Esophagus muscularis mucosa (tissue), 4 donors: ENCODE results near the gene PPP4C. TPM values are rescaled to one million over a fixed set of nuclear protein-coding genes. Genes with fewer than 3 reads are reported as not detected.
"Not testable (repeated sequence)": the region's sequence is repeated elsewhere in the genome, so short reads cannot be mapped to it uniquely, and the experiment has no call there.

Experiments used
- DNase-seq: peaks from one replicate; pipeline ENCODE4 v3.0.0-alpha.2; 2017; ENCODE audit errors: extremely low spot score
- H3K27ac ChIP-seq, 4 donors: fragments of 200-600 bp; sonication (generic); replicated peaks in 1 of 4; 1 replicate in 3 of 4; 2 replicates in 1 of 4; pipeline ENCODE4 v1.5.1; 2016 to 2019; ENCODE audit warnings: mild to moderate bottlenecking in 1 of 4
- H3K27me3 ChIP-seq, 4 donors: fragments of 200-600 bp; sonication (generic); one replicate each; pipeline versions ENCODE4 v1.5.1 to v1.6.0; 2016 to 2019
- H3K36me3 ChIP-seq, 4 donors: fragments of 200-600 bp; sonication (generic); one replicate each; pipeline ENCODE4 v1.5.1; 2016 to 2019
- H3K4me1 ChIP-seq, 4 donors: fragments of 200-600 bp; sonication (generic); one replicate each; pipeline ENCODE4 v1.5.1; 2016 to 2019
- H3K4me3 ChIP-seq, 4 donors: fragments of 200-600 bp; sonication (generic); 1 replicate in 2 of 4; 2 replicates in 2 of 4; pipeline ENCODE4 v1.5.1; 2016 to 2019; ENCODE audit warnings: mild to moderate bottlenecking in 4 of 4, moderate library complexity in 1 of 4
- H3K9me3 ChIP-seq, 4 donors: fragments of 200-600 bp; sonication (generic); 1 replicate in 3 of 4; 2 replicates in 1 of 4; pipeline ENCODE4 v1.5.1; 2016 to 2019
- EP300 ChIP-seq: sonication (generic); formaldehyde crosslinking; IDR thresholded peaks from one replicate; pipeline ENCODE4 v1.6.1; 2017; ENCODE audit warnings: antibody characterized with exemption
- POLR2A ChIP-seq: fragments of 450-650 bp; IDR thresholded peaks from one replicate; pipeline ENCODE4 v1.6.1; 2017; ENCODE audit warnings: antibody characterized with exemption, moderate library complexity, mild to moderate bottlenecking, low read depth
- POLR2AphosphoS5 ChIP-seq, 2 donors: sonication (generic); formaldehyde crosslinking; IDR thresholded peaks; one replicate each; pipeline ENCODE4 v1.6.1; 2017; ENCODE audit warnings: antibody characterized with exemption in 2 of 2
- WGBS: methylation state at CpG from one replicate; pipeline ENCODE4 v1.1.5; 2018; 5-methylcytosine and 5-hydroxymethylcytosine counted together
- intact Hi-C: fragments of 100-400 bp; cut with DNase I; formaldehyde crosslinking; loops from one replicate; pipeline ENCODE4 v1.15.1; 2023
- total RNA-seq, 4 donors: library from RNA; depleted of rRNA; stranded (reverse); fragments of >200 nt; gene quantifications; one replicate each; pipeline versions ENCODE4 v1.1.0 to v1.2.1, GENCODE V29; 2016
- TF ChIP-seq, protein P1 (sequence below), 3 experiments: fragments of 200-600 bp in 2 of 3; fragments of 450-650 bp in 1 of 3; sonication (generic) in 2 of 3; IDR thresholded peaks; one replicate each; pipeline ENCODE4 v1.5.1; 2017 to 2019; ENCODE audit warnings: antibody characterized with exemption in 3 of 3, mild to moderate bottlenecking in 2 of 3, moderate library complexity in 1 of 3

The PPP4C gene
- total RNA-seq, 4 donors from 2014 or later, result 43.6 to 61.3 (median 51.5) TPM

DNA sequence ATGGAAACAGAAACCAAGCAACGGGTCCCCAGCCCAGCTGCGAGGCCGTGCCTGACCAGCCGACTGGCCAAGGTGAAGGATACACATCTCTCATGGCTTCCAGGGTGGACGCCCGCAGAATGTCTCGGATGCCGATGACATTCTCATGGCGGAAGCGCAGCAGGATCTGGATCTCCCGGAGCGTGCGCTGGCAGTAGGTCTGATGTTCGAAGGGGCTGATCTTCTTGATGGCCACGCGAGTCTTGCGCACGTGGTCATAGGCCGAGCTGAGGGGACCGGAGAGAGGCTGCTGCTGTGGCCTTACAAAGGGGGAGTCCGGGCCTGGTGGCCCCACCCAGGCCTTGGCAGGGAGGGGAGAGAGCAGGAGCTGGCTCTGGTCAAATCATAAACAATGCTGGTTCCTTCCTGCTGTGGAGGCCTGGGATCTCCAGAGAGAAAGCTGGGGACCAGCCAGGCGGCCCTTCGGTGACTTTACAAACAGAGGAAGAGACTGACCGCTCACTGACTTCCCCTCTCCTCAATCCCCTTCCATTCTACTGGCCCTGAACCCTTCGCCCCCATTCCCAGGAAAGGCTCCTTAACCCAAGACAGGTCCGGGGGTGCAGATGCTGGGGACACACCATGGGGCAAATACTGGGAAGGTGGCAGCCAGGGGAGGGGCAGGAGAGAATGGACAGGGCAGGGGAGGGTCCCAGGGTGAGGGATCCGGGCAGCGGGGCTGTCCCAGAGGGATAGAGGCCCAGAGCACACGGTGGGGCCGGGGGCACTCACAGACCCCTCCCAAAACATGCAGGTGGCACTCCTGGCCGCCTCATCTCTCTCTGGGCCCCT is 46.2 kb downstream of the PPP4C start:
- Histone ChIP-seq H3K27me3 (no peaks in the 10 kb centered on the region), H3K4me1 (peaks cover 25 to 44% (median 38%) of the 10 kb centered on the region in 4 donors), H3K36me3 (peaks cover 15 to 41% (median 35%) of the 10 kb centered on the region in 4 donors), H3K4me3 (peak overlapping the region; percentile 67 to 96 (median 90)), H3K27ac (peak overlapping the region; percentile 91 to 93 (median 92)), H3K9me3 (no peaks in the 10 kb centered on the region)
- intact Hi-C loops, result no loop called here
- WGBS, result 31% methylated on average over 30 of the region's 31 CpGs
- TF ChIP-seq, protein P1, sequence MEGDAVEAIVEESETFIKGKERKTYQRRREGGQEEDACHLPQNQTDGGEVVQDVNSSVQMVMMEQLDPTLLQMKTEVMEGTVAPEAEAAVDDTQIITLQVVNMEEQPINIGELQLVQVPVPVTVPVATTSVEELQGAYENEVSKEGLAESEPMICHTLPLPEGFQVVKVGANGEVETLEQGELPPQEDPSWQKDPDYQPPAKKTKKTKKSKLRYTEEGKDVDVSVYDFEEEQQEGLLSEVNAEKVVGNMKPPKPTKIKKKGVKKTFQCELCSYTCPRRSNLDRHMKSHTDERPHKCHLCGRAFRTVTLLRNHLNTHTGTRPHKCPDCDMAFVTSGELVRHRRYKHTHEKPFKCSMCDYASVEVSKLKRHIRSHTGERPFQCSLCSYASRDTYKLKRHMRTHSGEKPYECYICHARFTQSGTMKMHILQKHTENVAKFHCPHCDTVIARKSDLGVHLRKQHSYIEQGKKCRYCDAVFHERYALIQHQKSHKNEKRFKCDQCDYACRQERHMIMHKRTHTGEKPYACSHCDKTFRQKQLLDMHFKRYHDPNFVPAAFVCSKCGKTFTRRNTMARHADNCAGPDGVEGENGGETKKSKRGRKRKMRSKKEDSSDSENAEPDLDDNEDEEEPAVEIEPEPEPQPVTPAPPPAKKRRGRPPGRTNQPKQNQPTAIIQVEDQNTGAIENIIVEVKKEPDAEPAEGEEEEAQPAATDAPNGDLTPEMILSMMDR (IDR thresholded peaks at IDR 0.05), result no peak
- TF ChIP-seq EP300 (no peak), POLR2A (no peak), POLR2AphosphoS5 (IDR thresholded peaks at IDR 0.05) (peak; percentile 48 to 63)
- DNase-seq, result peak; percentile 92

DNA sequence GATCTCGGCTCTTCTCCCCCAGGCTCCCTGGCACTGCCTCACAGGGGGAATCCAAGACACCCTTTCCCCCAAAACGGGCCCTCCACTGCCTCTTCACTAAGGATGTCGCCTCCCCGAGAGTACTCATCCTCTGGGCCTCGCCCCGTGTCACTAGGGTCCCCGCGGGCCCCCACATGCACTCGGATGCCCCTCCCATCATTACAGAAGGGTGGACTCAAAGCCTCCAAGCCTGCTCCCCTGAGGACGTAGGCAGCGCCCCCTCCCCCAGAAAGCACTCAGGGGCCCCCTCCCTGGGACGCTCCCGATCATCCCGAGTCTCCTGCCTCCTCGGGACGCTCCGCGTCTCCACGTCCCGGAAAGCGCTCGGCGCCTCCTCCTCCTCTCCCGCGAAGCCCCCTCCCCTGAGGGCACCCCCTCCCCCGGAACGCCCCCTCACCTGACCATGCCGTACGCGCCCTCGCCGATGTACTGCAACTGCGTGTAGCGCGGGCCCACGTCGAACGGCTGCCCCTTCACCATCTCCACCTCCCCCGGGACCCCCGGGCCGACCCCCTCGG is 46.9 kb downstream of the PPP4C start:
- no peak for TF ChIP-seq EP300
- TF ChIP-seq POLR2A, result no peak
- TF ChIP-seq, protein P1 (IDR thresholded peaks at IDR 0.05), result no peak
- no peak for TF ChIP-seq POLR2AphosphoS5 (IDR thresholded peaks at IDR 0.05)
- intact Hi-C loops, result no loop called here
- H3K36me3 ChIP-seq, result peaks cover 12 to 34% (median 28%) of the 10 kb centered on the region in 4 donors
- DNase-seq, result no peak
- H3K4me3 ChIP-seq, result peak overlapping the region; percentile 67 to 96 (median 90)
- no peaks in the 10 kb centered on the region for H3K27me3 ChIP-seq
- WGBS, result under 1% methylated on average over 22 of the region's 42 CpGs
- H3K4me1 ChIP-seq, result peaks cover 25 to 44% (median 38%) of the 10 kb centered on the region in 4 donors
- no peaks in the 10 kb centered on the region for H3K9me3 ChIP-seq
- peak overlapping the region; percentile 91 to 93 (median 92) for H3K27ac ChIP-seq

DNA sequence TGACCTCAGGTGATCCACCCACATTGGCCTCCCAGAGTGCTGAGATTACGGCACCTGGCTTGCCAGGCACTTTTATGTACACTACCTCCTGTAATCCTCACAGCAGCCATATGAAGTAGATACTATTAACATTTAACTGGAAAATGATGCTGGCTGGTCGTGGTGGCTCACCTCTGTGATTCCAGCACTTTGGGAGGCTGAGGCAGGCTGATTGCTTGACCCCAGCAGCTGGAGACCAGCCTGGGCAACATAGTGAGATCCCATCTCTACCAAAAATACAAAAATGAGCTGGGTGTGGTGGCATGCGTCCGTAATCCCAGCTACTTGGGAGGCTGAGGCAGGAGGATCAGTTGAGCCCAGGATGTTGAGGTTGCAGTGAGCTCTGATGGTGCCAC is 49.2 kb downstream of the PPP4C start:
- Histone ChIP-seq H3K27ac (peak overlapping the region; percentile 91 to 93 (median 92)), H3K27me3 (no peaks in the 10 kb centered on the region), H3K4me1 (peaks cover 25 to 41% (median 38%) of the 10 kb centered on the region in 4 donors), H3K36me3 (peaks cover 0 to 11% (median 5%) of the 10 kb centered on the region in 4 donors), H3K9me3 (no peaks in the 10 kb centered on the region), H3K4me3 (no peak overlapping the region)
- intact Hi-C loops, result no loop called here
- WGBS, result 96% methylated on average over 4 of the region's 4 CpGs
- DNase-seq, result no peak
- TF ChIP-seq POLR2AphosphoS5 (IDR thresholded peaks at IDR 0.05) (no peak), EP300 (no peak), POLR2A (no peak)
- TF ChIP-seq, protein P1 (IDR thresholded peaks at IDR 0.05), result no peak

DNA sequence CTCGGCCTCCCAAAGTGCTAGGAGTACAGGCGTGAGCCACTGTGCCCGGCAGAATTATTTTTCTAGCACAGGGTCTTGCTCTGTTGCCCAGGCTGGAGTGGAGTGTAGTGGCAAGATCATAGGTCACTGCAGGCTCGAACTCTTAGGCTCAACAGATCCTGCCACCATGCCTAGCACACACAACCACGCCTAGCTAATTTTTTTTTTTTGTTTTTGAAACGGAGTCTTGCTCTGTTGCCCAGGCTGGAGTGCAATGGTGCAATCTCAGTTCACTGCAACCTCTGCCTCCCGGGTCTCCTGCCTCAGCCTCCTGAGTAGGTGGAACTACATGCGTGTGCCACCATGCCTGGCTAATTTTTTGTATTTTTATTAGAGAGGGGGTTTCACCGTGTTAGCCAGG is 49.9 kb downstream of the PPP4C start:
- H3K9me3 ChIP-seq, DNase-seq, H3K36me3 ChIP-seq, H3K27me3 ChIP-seq, H3K4me3 ChIP-seq, H3K27ac ChIP-seq, intact Hi-C loops: not testable (repeated sequence)
- H3K4me1 ChIP-seq, result peaks cover 24 to 35% (median 34%) of the 10 kb centered on the region in 4 donors
- WGBS, result 92% methylated on average over 9 of the region's 9 CpGs

DNA sequence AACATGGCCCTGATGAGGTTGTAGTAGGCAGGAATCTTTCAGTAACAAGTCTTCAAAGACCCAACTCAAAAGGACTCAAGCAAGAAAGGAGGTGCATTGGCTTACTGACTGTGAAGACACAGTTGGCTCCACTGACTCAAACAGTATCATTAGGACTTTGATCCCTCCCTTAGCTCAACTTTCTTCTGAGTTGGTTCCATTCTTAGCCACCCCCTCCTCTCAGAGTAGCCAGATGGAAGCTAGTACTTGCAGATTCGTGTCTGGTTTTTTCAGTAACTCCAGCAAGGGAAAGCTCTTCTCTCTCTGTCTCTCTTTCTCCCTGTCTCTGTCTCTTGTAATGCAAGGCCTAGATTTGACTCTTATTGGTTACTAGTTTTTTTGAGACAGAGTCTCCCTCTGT is 52.2 kb downstream of the PPP4C start:
- Histone ChIP-seq H3K36me3 (no peaks in the 10 kb centered on the region), H3K27me3 (no peaks in the 10 kb centered on the region), H3K4me1 (peaks cover 8 to 25% (median 17%) of the 10 kb centered on the region in 4 donors), H3K4me3 (no peak overlapping the region), H3K9me3 (no peaks in the 10 kb centered on the region), H3K27ac (no peak overlapping the region)
- 80% methylated on average over 1 of the region's 1 CpG for WGBS
- no peak for DNase-seq
- TF ChIP-seq POLR2A (no peak), EP300 (no peak), POLR2AphosphoS5 (IDR thresholded peaks at IDR 0.05) (no peak)
- TF ChIP-seq, protein P1 (IDR thresholded peaks at IDR 0.05), result no peak
- intact Hi-C loops, result no loop called here
